Activated T-helper 1 cell treated with anti-CD3 and anti-CD28 coated beads, Interleukin-12 subunit alpha, Interleukin-12 subunit beta, Interleukin-2, Interleukin-4 antibody, amounts not matched to agents 30 ng/mL and 10 ng/mL and 1 ng/mL, durations not matched to agents 14 hours and 24 hours and 36 hours (primary cell): Measurements from ENCODE around the gene SDR42E2. TPM values are rescaled to one million over a fixed set of nuclear protein-coding genes. Genes with fewer than 3 reads are reported as not detected.
"Not testable (repeated sequence)": the region's sequence is repeated elsewhere in the genome, so short reads cannot be mapped to it uniquely, and the experiment has no call there.

Source experiments
- DNase-seq: peaks from one replicate; pipeline ENCODE4 v3.0.0; 2021; ENCODE audit warnings: low spot score
- H3K27ac Mint-ChIP-seq: one replicate; pipeline ENCODE4 v1.8.0; 2021; ENCODE audit warnings: mild to moderate bottlenecking, mixed read lengths
- H3K27me3 Mint-ChIP-seq: one replicate; pipeline ENCODE4 v1.8.0; 2022; ENCODE audit warnings: mild to moderate bottlenecking, moderate library complexity, mixed read lengths; ENCODE audit not compliant: insufficient read depth
- H3K36me3 Mint-ChIP-seq: one replicate; pipeline ENCODE4 v1.8.0; 2021; ENCODE audit warnings: low read depth, mixed read lengths
- H3K4me1 Mint-ChIP-seq: one replicate; pipeline ENCODE4 v1.8.0; 2021; ENCODE audit warnings: low read depth, mixed read lengths
- H3K4me3 Mint-ChIP-seq: one replicate; pipeline ENCODE4 v1.8.0; 2021; ENCODE audit warnings: mild to moderate bottlenecking, moderate library complexity, mixed read lengths
- H3K9me3 Mint-ChIP-seq: one replicate; pipeline ENCODE4 v1.8.0; 2021; ENCODE audit warnings: mixed read lengths
- intact Hi-C: fragments of 100-400 bp; cut with micrococcal nuclease; formaldehyde crosslinking; loops from one replicate; pipeline ENCODE4 v1.15.1; 2024
- total RNA-seq: library from RNA; stranded (reverse); gene quantifications from 2 replicates; pipeline ENCODE4 v1.2.3, GENCODE V29; 2022

SDR42E2 gene
- total RNA-seq, 1 donor from 2014 or later, result not detected

DNA sequence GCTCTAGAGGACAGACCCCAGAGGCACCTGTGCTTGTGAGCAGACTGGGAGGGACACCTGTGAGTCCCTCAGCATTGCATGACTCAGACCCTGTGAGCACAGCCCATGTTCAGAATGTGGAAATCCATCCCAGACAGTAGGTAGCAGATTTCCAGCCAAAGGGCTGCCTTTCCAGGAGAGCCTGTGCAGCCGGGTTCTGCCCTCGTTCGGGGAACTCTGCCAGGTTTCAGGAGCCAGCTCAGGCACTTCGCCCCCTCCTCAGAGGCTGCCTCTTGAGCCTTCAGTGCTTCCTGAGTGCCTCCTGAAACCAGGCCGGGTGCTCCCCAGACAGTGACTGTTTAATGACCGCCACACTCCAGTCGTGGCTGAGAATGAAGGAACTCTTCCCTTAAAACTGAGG, 23.3 kb upstream of the SDR42E2 start:
- no peaks in the 10 kb centered on the region for H3K4me1 Mint-ChIP-seq
- H3K4me3 Mint-ChIP-seq, result no peak overlapping the region
- no peak overlapping the region for H3K27ac Mint-ChIP-seq
- intact Hi-C loops, result no loop called here
- H3K9me3 Mint-ChIP-seq, result no peaks in the 10 kb centered on the region
- H3K36me3 Mint-ChIP-seq, result no peaks in the 10 kb centered on the region
- H3K27me3 Mint-ChIP-seq, result peaks cover 9% of the 10 kb centered on the region
- DNase-seq, result no peak

DNA sequence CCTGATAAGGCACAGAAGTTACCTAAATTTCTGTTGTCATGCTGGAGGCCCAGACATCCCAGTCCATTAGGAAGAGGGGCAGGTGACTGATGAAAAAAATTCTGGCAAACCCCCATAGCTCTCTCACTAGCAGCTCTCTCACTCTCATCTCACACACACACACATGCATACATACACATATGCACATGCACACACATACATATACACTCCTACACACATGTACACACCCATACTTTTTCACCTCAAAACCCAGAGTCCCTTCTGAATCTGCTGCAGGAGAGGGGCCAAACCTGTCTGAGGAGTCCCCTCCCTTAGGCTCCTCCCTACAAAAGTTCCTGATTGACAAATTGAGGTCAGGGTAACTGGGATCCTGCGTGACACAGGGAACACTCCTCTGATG, 22.6 kb upstream of the SDR42E2 start:
- Mint-ChIP-seq H3K27ac (no peak overlapping the region), H3K4me1 (no peaks in the 10 kb centered on the region), H3K4me3 (no peak overlapping the region), H3K36me3 (no peaks in the 10 kb centered on the region), H3K27me3 (peaks cover 9% of the 10 kb centered on the region), H3K9me3 (no peaks in the 10 kb centered on the region)
- no peak for DNase-seq
- intact Hi-C loops, result no loop called here

DNA sequence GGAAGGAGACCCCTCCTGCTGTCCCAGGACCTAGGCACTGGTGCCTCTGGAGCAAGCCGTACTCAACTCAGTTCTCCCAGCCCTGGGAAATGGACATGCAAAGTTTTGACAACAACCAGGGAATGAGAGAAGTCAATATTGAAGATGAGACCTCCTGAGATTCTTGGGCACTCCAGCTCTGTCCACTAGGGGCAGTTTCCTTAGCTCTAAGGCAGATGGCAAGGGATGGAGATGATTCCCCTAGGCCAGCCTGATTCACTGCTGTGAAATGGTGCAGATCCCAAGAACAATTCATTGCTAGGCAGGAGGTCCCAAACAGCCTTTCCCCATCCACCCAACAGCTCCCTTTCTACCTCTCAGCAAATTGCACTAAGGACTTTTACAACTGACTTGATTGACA, 20.5 kb upstream of the SDR42E2 start:
- no peak overlapping the region for H3K27ac Mint-ChIP-seq
- H3K27me3 Mint-ChIP-seq, result peaks cover 5% of the 10 kb centered on the region
- no peaks in the 10 kb centered on the region for H3K4me1 Mint-ChIP-seq
- no peak overlapping the region for H3K4me3 Mint-ChIP-seq
- H3K9me3 Mint-ChIP-seq, result no peaks in the 10 kb centered on the region
- DNase-seq, result no peak
- intact Hi-C loops, result no loop called here
- no peaks in the 10 kb centered on the region for H3K36me3 Mint-ChIP-seq

DNA sequence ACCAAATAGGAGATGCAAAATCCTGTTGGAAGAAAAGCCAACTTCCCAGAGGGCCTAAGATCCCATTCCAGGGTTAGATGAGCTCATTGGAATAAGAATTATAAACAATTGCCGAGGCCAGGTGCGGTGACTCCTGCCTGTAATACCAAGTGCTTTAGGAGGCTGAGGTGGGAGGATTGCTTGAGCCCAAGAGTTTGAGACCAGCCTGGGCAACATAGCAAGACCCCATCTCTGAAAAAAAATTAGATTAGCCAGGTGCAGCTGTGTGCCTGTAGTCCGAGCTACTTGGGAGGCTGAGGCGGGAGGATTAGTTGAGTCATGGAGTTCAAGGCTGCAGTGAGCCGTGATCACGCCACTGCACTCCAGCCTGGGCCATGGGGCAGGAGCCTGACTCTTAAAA, 17.8 kb upstream of the SDR42E2 start:
- DNase-seq, result no peak
- no peaks in the 10 kb centered on the region for H3K36me3 Mint-ChIP-seq
- no peaks in the 10 kb centered on the region for H3K4me1 Mint-ChIP-seq
- H3K9me3 Mint-ChIP-seq, result no peaks in the 10 kb centered on the region
- H3K27ac Mint-ChIP-seq, result no peak overlapping the region
- H3K4me3 Mint-ChIP-seq, result no peak overlapping the region
- intact Hi-C loops, result no loop called here
- peaks cover 5% of the 10 kb centered on the region for H3K27me3 Mint-ChIP-seq

DNA sequence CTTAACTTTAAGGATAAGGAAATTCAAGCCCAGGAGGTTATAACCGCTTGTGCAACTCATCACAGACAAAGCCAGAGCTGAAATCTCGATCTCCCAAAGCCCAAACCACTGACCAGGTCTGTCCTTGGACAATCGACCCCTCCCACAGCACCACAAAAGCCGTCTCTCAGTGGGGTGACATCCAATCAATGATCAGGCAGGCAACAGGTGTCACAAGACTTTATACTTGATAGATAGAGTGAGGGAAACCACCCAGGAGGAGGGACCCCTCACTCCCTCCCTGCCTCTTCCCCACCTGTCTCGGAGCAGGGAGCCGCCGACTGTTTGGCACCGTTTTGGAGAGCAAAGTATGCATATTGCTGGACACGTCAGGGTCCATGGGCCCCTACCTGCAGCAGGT, 14.5 kb upstream of the SDR42E2 start:
- Mint-ChIP-seq H3K27ac (no peak overlapping the region), H3K4me3 (no peak overlapping the region), H3K36me3 (no peaks in the 10 kb centered on the region), H3K9me3 (no peaks in the 10 kb centered on the region), H3K4me1 (no peaks in the 10 kb centered on the region), H3K27me3 (peaks cover 3% of the 10 kb centered on the region)
- DNase-seq, result no peak
- intact Hi-C loops, result no loop called here

DNA sequence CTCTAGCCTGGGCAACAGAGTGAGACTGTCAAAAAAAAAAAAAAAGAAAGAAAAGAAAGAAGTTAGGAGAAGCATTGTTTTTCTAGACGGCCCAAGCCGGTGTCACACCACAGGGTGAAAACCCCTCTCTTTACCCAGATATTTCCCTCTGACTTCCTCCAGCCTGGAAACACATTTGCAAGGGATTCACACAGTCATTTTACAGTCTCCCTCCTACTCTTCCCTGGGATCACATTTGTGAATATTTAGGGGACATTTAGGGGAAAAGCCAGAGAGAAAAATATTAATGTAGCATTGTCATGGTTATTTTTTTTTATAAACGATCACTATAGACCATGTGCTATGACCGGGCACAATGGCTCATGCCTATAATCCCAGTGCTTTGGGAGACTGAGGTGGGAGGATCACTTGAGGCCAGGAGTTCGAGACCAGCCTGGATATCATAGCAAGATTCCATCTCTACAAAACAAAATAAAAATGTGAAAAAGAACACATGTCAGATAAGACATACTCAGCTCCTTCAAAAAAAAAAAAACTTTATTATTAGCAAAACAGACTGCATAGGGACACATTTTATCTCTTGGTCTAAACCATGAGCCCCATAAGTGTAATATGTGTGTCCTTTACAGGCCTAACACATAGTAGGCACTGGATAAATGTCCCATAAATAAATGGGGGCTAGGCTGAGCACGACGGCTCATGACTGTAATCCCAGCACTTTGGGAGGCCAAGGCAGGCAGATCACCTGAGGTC, 10.9 kb upstream of the SDR42E2 start:
- Mint-ChIP-seq H3K36me3 (no peaks in the 10 kb centered on the region), H3K4me3 (no peak overlapping the region), H3K27ac (no peak overlapping the region), H3K4me1 (no peaks in the 10 kb centered on the region), H3K9me3 (no peaks in the 10 kb centered on the region), H3K27me3 (no peaks in the 10 kb centered on the region)
- intact Hi-C loops, result no loop called here
- DNase-seq, result no peak

DNA sequence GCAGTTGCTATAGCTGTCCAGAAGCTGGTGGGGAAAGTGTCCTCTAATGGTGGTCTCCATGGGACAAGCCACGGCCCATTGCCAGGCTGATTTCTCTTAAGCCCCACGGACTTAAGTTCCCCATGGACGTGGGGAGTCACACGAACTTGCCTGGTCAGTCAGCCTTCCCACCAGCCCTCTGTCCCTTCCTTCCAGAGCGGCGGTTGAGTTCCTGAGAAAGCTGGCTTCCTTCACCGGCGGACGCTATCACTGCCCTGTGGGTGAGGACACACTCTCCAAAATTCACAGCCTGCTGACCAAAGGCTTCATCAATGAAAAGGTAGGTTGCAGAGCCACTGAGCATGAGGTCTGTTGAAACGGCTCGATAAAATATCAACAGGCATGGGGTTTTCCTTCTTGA, 10.0 kb upstream of the SDR42E2 start:
- no peak overlapping the region for H3K4me3 Mint-ChIP-seq
- H3K27ac Mint-ChIP-seq, result no peak overlapping the region
- intact Hi-C loops, result no loop called here
- no peaks in the 10 kb centered on the region for H3K27me3 Mint-ChIP-seq
- H3K36me3 Mint-ChIP-seq, result no peaks in the 10 kb centered on the region
- no peak for DNase-seq
- no peaks in the 10 kb centered on the region for H3K9me3 Mint-ChIP-seq
- no peaks in the 10 kb centered on the region for H3K4me1 Mint-ChIP-seq

DNA sequence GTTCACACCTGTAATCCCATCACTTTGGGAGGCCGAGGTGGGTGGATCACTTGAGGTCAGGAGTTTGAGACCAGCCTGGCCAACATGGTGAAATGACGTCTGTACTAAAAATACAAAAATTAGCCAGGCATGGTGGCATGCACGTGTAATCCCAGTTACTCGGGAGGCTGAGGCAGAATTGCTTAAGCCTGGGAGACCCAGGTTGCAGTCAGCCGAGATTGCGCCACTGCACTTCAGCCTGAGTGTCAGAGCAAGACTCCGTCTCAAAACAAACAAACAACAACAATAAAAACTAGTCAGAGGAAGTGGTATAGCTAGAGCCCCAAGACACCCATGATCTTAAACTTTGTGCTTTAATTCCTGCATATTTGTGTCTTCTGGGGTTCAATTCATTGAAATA, 9.2 kb upstream of the SDR42E2 start:
- H3K9me3 Mint-ChIP-seq, intact Hi-C loops, H3K27ac Mint-ChIP-seq, H3K36me3 Mint-ChIP-seq, H3K4me1 Mint-ChIP-seq, H3K4me3 Mint-ChIP-seq, H3K27me3 Mint-ChIP-seq, DNase-seq: not testable (repeated sequence)

DNA sequence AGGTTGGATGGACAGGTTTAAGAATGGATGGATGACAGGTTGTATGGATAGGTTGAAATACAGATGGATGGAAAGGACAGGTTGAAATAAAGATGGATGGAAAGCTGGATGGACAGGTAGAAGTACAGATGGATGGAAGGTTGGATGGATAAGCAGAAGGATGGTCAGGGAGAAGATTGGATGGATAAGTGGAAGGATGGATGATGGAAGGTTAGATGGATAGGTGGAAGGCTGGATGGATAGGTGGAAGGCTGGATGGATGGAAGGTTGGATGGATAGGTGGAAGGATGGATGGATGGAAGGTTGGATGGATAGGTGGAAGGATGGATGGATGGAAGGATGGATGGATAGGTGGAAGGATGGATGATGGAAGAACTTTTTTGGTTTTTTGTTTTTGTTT, 905 bp upstream of the SDR42E2 start:
- DNase-seq, result no peak
- Mint-ChIP-seq H3K9me3 (no peaks in the 10 kb centered on the region), H3K27me3 (peaks cover 31% of the 10 kb centered on the region), H3K27ac (no peak overlapping the region), H3K4me3 (no peak overlapping the region), H3K36me3 (no peaks in the 10 kb centered on the region), H3K4me1 (no peaks in the 10 kb centered on the region)
- intact Hi-C loops, result no loop called here

DNA sequence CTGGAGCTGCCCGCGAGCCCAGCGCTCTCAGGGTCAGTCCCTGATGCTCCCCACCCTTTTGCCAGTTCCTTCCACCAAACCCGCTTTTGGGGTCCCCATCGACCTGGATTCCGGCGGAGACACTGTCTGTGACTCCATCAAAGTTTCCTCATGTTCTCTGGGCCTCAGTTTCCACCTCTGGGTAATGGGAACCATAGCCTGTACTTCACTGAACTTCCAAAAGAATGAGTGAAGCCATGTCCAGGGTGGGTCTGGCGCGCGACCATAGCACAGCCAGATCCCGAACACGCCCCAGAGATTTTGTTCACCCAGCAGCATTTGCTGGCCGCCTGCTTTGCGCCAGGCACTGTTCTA, 327 bp downstream of the SDR42E2 start:
- H3K27ac Mint-ChIP-seq, result no peak overlapping the region
- H3K4me1 Mint-ChIP-seq, result no peaks in the 10 kb centered on the region
- no peak for DNase-seq
- no peaks in the 10 kb centered on the region for H3K36me3 Mint-ChIP-seq
- peaks cover 33% of the 10 kb centered on the region for H3K27me3 Mint-ChIP-seq
- no peak overlapping the region for H3K4me3 Mint-ChIP-seq
- intact Hi-C loops, result no loop called here
- H3K9me3 Mint-ChIP-seq, result no peaks in the 10 kb centered on the region

DNA sequence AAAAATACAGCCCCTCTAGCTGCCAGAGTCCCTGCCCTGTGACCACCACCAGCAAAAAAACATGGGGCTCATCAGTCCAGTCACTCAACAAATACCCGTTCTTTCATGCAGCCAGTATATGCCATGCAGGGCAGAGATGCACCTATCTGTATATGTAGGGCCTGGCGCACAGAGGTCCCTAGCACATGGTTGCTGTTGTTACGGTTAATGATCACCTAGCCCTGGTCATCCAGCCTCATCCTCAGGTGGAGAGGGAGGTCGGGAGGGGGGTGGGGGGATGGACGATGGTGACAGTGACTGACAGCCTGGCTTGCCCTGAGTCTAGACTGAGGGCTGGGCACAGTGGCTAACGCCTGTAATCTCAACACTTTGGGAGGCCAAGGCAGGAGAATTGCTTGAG, 1.5 kb downstream of the SDR42E2 start:
- no peak overlapping the region for H3K4me3 Mint-ChIP-seq
- H3K27me3 Mint-ChIP-seq, result peaks cover 30% of the 10 kb centered on the region
- no peaks in the 10 kb centered on the region for H3K9me3 Mint-ChIP-seq
- H3K36me3 Mint-ChIP-seq, result no peaks in the 10 kb centered on the region
- H3K27ac Mint-ChIP-seq, result no peak overlapping the region
- no peaks in the 10 kb centered on the region for H3K4me1 Mint-ChIP-seq
- DNase-seq, result no peak
- intact Hi-C loops, result no loop called here

DNA sequence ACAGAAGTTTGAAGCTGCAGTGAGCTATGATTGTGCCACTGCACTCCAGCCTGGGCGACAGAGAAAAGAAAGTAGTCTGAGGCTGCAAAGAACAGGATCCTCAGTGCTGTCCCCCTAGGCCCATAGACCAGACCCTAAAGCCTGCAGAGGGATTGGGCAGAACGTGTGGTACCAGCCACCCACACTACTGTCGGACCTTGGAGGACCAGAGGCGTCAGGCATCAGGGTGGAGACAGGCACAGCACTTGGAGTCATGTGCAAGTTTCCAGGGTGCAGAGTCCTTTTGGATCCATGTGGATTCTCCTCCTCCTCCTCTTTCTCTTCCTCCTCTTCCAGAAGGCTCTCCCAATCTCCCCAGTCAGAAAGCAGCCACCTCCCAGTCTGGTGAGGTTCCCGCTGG, 2.2 kb downstream of the SDR42E2 start:
- H3K27me3 Mint-ChIP-seq, result peaks cover 27% of the 10 kb centered on the region
- H3K4me3 Mint-ChIP-seq, result no peak overlapping the region
- DNase-seq, result no peak
- H3K36me3 Mint-ChIP-seq, result no peaks in the 10 kb centered on the region
- no peak overlapping the region for H3K27ac Mint-ChIP-seq
- no peaks in the 10 kb centered on the region for H3K9me3 Mint-ChIP-seq
- intact Hi-C loops, result no loop called here
- H3K4me1 Mint-ChIP-seq, result no peaks in the 10 kb centered on the region

DNA sequence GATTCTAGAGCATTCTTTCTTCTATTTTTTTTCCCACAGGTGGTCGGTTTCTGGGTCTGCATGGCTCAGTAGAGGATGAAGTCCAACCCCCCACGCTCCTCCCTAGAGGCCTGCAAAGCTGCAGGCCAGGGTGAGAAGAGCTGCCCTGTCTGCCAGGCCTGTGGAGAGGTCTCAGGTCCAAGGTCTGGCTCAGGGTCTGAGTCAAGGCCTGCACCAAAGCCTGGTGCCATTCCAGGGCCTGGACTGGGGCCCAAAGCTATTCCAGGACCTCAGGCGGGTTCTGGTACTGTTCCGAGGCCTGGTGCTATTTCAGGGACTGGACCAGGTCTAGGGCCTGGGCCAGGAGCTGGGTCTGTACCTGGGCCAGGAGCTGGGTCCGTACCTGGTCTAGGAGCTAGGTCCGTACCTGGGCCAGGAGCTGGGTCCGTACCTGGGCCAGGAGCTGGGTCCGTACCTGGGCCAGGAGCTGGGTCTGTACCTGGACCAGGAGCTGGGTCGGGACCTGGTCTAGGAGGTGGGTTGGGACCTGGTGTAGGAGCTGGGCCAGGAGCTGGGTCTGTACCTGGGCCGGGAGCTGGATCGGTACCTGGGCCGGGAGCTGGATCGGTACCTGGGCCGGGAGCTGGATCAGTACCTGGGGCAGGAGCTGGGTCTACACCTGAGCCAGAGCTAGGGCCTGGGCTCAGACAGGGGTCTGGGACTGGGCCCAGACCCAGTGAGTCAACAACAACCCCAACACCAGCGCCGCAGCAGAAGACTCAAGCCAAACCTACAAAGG, 3.4 kb downstream of the SDR42E2 start:
- DNase-seq, result no peak
- intact Hi-C loops, result no loop called here
- Mint-ChIP-seq H3K27me3 (peaks cover 20% of the 10 kb centered on the region), H3K9me3 (no peaks in the 10 kb centered on the region), H3K27ac (no peak overlapping the region), H3K4me3 (no peak overlapping the region), H3K36me3 (no peaks in the 10 kb centered on the region), H3K4me1 (no peaks in the 10 kb centered on the region)
